HG02623 (cell line): ENCODE data around the gene MAIP1.

ENCODE experiments used
- ATAC-seq: cut with Tn5 transposase; IDR thresholded peaks from one replicate; pipeline ENCODE4 v1.9.1; 2021; ENCODE audit warnings: moderate library complexity; ENCODE audit not compliant: unreplicated experiment

The MAIP1 gene

GRCh38 chr2:199988151-199988550, 32.8 kb downstream of the MAIP1 start:
- no peak for ATAC-seq

DNA sequence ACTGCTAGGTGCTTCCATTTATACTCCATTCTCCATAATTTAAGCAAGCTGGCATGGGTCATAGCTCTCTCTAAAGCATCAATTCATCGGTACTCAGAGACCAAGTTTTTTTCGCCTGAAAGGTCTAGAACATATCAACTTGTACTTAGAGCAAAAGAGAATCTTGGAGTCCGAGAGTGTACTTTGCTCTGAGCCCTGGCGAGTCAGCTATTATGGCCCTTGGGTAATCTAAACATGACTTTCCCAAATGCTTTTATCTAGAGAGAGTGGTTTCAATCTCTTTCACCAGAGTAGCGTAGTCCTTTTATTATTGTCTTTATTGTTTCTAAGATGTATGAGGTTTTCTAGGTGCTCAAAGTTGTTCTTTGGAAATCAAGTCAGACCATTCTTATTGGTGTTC, 34.4 kb downstream of the MAIP1 start:
- no peak for ATAC-seq

DNA sequence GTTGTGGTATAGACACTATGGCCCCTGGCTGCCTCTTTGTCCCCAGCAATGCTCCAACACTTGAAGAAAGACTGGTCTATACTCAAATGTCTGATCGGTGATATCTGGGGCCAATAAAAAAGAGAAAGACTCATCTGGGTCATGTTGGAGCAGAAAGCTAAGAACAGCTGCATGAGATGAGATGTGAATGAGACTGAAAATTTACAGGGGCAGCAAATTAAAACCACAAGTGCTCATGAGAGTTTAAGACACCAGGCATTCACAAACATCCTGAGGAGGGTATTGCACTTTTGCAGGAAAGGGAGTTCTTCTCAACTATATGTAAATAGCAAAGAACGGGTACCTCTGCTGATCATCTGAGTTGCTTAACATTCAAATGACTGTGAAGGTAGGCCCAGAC, 36.3 kb downstream of the MAIP1 start:
- ATAC-seq = no peak

GRCh38 chr2:199992296-199992695, 36.9 kb downstream of the MAIP1 start:
- ATAC-seq = no peak

DNA sequence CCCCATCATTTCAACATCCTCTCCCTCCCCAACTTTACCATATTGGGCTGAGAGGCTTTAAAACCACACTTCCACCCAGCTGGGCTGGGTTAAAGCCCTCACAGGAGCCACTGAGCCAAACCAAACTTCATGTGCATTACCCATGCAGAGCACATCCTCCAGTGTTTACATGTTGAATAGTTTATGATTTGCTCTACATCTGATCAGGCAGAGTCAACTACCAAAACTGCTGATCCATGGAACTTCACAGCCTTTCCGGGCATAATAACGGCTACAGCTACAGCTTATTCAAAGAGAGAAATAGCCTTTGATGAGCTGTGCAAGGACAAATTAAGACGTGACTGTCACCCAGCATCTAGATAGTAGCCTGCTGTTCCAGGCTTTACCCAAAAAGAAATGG, 39.0 kb downstream of the MAIP1 start:
- ATAC-seq = no peak

GRCh38 chr2:199994896-199995295, 39.5 kb downstream of the MAIP1 start:
- ATAC-seq = no peak

GRCh38 chr2:199997296-199997695, 41.9 kb downstream of the MAIP1 start:
- no peak for ATAC-seq

DNA sequence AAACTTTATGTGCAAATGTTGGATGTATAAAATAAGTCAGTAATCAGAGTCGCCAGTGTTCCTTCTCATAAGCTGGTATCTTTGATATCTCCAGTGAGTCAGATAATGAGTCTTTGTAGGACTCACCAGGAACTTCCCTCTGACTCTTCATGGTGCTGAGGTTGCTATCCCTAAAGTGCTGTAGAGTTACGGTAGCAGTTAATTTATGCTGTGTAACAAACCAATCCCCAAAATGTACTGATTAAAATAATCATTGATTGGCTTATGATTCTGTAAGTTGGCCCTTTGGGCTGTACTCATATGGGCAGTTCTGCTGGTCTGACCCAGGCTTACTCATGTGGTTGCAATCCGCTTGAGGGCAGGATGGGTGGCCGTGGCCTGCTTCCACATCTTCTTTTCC, 43.8 kb downstream of the MAIP1 start:
- ATAC-seq = no peak

DNA sequence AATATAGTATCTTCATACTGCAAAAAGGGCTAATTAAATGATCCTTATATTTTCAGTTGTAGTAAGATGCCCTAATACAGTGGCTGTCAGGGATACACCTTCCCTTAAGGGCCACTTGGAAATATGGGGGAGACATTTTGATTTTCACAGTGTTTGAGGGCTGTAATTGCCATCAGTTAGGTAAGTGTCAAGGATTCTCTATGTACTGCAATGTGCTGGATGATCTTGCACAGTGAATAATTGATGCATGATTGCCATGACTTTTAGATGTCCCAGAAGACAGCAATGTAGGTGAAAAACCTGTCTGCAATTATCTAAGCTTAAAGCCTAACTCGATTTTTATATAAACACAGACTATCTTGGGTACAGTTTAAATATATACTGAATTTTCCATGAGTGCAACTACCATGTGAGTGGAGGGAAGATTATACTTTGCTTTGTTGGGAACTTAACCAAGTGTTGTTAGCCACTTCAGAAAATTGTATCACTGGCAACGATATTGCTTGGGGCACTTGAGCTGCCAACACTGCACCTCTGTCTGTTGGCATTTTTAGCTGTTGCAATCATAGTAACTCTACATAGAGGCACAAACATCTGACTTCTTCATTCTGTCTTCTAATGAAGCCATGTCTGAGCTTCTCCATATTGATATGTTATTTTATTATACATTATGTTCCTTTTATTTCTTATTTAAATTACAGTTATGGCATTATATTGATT, 45.2 kb downstream of the MAIP1 start:
- no peak for ATAC-seq

DNA sequence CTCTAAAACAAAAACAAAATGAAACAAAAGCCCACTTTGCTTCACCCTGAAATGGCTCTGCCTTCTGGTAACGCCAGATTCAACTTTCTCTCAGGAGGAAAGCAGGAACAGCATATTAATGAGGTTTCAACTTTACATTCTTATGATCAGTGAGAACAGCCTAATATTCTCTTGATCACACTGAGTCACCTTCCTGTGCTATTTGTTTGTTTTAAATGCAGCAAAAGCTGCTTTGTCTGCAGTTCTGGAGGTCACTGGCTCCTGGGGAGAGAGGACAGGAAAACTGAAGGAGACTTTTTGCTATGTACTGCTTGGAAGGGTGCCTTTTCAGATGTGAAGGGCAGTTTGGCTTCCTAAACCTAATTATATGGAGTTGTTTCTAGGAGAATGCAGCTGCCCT, 48.1 kb downstream of the MAIP1 start:
- no peak for ATAC-seq

DNA sequence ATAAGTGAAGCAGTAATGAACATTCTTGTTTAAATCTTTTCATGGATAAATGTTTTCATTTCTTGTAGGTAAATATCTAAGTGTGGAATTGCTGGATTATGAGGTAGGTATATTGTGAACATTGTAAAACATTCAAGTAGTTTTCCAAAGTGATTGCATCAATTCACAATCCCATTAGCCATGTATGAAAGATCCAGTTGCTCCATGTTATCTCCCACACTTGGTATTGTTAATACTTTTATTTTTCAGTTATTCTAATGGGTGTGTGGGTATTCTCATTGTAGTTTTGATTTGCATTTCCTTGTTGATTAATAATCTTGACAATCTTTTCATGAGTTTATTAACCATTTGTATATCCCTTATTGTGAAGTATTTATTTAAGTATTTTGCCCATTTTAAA, 50.3 kb downstream of the MAIP1 start:
- no peak for ATAC-seq

DNA sequence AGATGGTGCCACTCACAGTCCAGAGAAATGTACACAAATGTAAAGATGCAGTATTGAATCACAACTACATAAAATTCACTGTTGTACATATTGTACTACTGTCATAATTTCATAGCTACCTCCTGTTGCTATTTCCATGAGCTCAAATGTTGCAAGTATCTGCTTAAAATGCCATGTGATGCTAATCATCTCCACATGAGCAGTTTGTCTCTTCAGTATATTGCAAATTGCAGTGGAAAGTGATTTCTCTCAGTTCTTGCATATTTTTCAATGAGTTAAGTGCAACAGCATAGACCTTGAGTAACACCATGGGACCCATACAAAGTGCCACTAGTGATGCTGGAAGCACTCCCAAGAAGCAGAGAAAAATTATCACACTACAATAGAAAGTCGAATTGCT, 51.9 kb downstream of the MAIP1 start:
- no peak for ATAC-seq

DNA sequence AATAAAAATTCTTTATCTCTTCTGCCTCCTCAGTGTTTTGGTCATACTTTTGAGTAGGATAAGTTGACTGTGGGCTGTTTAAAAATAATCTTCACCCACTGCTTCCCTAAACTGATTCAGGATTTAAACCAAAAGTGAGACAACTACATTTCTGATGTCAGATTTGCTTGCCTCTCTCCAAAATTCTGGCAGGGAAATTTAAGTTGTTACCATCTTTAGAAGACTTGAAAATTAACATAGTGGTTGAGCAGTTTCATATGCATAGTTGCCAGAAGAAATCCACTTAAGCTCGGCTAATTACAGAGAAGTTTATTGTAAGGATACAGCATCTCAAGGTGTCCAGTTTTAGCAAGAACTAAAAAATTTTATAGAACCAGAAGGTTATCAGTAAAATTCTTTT, 57.0 kb downstream of the MAIP1 start:
- no peak for ATAC-seq
